HG03060 (cell line): ENCODE results near the gene EPHA2.

ENCODE experiments used
- ATAC-seq: cut with Tn5 transposase; IDR thresholded peaks from one replicate; pipeline ENCODE4 v1.9.1; 2021; ENCODE audit warnings: low read depth, moderate number of reproducible peaks; ENCODE audit not compliant: unreplicated experiment

EPHA2 gene

GRCh38 chr1:16140068-16140596 lies 15.7 kb downstream of the EPHA2 start:
- ATAC-seq: no peak

- no peak for ATAC-seq
These were observed 16.4 kb downstream of the EPHA2 start for GRCh38 chr1:16139473-16139962.

- ATAC-seq: no peak
These were observed 17.1 kb downstream of the EPHA2 start for GRCh38 chr1:16138772-16139221.

- no peak for ATAC-seq
These were observed 17.9 kb downstream of the EPHA2 start for GRCh38 chr1:16137890-16138467.

DNA sequence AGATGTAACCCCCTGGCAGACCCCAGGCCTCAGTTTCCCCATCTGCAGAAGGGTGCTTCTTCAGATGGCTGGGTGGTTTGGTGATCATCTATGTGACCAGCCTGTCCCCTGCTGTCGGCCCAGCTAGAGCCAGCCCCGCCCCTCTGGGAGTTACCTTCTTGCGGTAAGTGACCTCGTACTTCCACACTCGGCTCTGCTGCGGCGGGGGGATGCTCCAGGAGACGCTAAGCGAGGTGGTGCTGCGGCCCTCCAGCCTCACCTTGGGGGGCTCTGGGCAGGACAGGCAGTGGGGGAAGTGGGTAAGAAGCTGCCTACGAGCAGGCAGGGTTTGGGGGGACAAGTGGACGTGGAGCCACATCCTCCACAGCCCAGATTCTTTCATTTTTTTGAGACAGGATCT lies 20.4 kb downstream of the EPHA2 start:
- ATAC-seq: no peak

DNA sequence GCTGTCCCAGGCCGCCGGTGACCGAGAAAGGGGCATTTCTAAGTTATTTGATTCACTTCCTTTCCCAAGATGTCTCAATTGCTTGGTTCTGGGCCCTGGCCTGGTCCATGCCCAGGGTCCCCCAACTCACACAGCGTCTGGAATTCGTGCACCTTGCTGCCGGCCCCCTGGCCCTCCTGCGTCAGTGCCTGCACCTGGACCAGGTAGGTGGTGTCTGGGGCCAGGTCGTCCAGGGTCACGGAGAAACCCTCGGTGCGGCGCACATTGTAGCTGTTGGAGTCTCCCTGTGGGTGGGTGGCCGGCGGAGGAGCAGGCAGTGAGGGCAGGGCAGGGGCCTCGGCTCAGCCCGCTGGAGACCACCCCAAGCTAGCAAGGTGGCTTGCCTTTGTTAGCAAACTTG lies 21.0 kb downstream of the EPHA2 start:
- ATAC-seq: no peak

- no peak for ATAC-seq
These were observed 21.6 kb downstream of the EPHA2 start for GRCh38 chr1:16134066-16134801.

- ATAC-seq: no peak
These were observed 22.6 kb downstream of the EPHA2 start for GRCh38 chr1:16133007-16133961.

DNA sequence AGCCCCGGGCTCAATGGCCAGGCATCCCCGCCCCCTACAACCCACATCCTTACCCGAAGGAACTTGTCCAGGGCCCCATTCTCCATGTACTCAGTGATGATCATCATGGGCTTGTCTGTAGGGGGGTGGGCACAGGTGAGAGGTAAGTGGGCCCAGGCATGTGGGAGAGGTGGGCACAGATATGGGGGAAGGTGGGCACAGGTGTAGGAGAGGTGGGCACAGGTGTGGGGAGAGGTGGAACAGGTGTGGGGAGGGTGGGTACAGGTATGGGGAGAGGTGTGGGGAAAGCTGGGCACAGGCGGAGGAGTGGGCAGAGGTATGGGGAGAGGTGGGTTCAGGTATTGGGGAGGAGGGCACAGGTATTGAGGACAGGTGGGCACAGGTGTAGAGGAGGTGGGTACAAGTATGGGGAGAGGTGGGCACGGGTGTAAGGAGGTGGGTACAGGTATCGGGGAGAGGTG lies 23.5 kb downstream of the EPHA2 start:
- ATAC-seq: no peak

- no peak for ATAC-seq
These were observed 24.1 kb downstream of the EPHA2 start for GRCh38 chr1:16131636-16132324.

DNA sequence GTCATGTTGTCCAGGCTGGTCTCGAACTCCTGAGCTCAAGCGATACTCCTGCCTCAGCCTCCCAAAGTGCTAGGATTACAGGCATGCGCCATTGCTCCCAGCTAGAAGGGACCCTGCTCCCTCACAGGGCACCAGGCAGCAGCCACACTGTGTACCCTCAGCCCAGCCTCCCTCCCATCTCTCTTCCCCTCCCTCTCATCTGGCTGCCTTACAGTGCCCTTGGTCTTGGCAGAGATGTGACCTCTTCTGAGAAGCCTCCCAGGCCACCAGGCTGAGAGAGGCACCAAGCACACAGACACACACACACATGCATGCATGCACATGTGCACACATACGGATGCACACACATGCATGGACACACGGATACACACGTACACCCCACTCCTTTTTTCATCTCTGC lies 25.0 kb downstream of the EPHA2 start:
- ATAC-seq: no peak

DNA sequence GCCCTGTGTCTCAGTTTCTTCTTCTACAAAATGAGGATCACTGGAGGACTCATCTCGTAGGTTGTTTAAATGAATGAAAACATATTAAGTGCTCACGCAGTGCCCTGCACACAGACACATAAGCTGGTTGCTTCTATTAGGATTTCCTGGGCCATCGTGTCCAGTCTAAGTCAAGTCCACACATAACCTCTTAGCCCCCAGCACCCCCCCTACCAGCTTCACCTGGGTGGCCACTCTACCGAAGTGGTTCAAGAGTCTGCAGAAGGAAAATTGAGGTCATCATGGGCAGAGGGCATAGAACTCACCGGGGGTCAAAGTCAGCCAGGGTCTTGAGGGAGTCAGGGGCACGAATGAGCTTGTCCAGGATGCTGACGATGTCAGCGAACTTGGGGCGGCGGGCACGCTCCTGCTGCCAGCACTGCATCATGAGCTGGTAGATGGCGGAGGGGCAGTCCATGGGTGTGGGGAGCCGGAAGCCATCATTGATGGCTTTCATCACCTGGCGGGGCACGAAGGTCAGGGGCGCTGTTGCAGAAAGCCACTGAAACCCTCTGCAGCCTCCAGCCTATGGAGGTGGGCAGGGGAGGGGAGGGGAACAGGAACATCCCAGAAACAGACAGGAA lies 25.8 kb downstream of the EPHA2 start:
- no peak for ATAC-seq

GRCh38 chr1:16129316-16129715 lies 26.6 kb downstream of the EPHA2 start:
- ATAC-seq: no peak

GRCh38 chr1:16128338-16128741 lies 27.5 kb downstream of the EPHA2 start:
- ATAC-seq: no peak

DNA sequence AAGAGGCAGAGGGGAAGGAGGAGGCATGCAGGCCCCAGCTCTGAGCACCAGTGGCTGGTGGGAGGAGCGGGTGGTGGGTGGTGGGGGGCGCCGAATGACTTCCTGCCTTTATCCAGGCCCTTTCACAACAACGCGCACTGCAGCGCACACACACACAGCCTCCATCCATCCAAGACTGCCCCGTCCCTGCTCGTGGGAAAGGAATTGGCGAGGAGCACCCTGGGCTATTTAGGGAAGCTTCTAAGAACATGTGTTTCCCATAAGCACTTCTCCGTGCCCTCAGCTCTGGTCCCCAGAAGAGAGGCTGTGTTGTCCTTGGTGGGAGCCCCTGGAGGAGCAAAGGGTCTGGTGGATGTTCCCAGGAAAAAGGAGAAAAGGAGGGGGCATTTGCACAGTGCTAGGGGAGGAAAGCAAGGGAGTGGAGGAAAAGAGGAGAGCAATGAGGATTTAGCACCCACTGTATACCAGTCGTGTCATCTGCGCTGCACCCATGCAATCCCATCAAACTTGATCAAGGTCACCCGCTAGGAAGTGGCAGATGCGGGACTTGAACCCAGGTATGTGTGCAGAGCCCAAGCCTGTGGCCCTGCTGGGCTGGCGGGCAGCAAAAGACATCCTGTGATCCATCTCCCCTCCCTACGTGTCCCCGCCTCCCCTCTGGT lies 28.1 kb downstream of the EPHA2 start:
- ATAC-seq: no peak

- ATAC-seq: no peak
These were observed 28.9 kb downstream of the EPHA2 start for GRCh38 chr1:16126743-16127515.

DNA sequence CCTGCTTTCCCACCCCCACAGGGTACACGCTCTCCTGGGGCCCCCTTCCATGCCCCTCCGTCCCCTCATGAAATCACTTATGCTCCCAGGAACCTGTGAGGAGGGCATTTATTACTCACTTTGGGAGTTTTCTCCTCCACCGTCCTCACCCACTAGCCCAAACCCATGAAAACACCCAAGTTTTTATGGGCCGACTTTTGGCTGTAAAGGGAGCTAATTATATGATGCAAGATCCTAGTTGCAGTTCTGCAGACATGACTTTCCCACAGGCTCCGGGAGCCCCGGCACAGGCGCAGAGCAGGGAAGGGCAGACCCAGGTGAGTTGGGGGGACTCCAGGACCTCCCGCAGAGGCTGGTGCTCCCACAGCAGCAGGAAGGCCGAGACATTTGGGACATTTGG lies 29.7 kb downstream of the EPHA2 start:
- ATAC-seq: no peak

- ATAC-seq: no peak
These were observed 30.4 kb downstream of the EPHA2 start for GRCh38 chr1:16125483-16125882.
